Esophagus muscularis mucosa (tissue), 4 donors: ENCODE measurements around the gene PRKRIP1. TPM values are rescaled to one million over a fixed set of nuclear protein-coding genes. Genes with fewer than 3 reads are reported as not detected.

Source experiments
- DNase-seq: peaks from one replicate; pipeline ENCODE4 v3.0.0-alpha.2; 2017; ENCODE audit errors: extremely low spot score
- H3K27ac ChIP-seq, 4 donors: fragments of 200-600 bp; sonication (generic); replicated peaks in 1 of 4; 1 replicate in 3 of 4; 2 replicates in 1 of 4; pipeline ENCODE4 v1.5.1; 2016 to 2019; ENCODE audit warnings: mild to moderate bottlenecking in 1 of 4
- H3K27me3 ChIP-seq, 4 donors: fragments of 200-600 bp; sonication (generic); one replicate each; pipeline versions ENCODE4 v1.5.1 to v1.6.0; 2016 to 2019
- H3K36me3 ChIP-seq, 4 donors: fragments of 200-600 bp; sonication (generic); one replicate each; pipeline ENCODE4 v1.5.1; 2016 to 2019
- H3K4me1 ChIP-seq, 4 donors: fragments of 200-600 bp; sonication (generic); one replicate each; pipeline ENCODE4 v1.5.1; 2016 to 2019
- H3K4me3 ChIP-seq, 4 donors: fragments of 200-600 bp; sonication (generic); 1 replicate in 2 of 4; 2 replicates in 2 of 4; pipeline ENCODE4 v1.5.1; 2016 to 2019; ENCODE audit warnings: mild to moderate bottlenecking in 4 of 4, moderate library complexity in 1 of 4
- H3K9me3 ChIP-seq, 4 donors: fragments of 200-600 bp; sonication (generic); 1 replicate in 3 of 4; 2 replicates in 1 of 4; pipeline ENCODE4 v1.5.1; 2016 to 2019
- CTCF ChIP-seq, 3 experiments: fragments of 200-600 bp in 2 of 3; fragments of 450-650 bp in 1 of 3; sonication (generic) in 2 of 3; IDR thresholded peaks; one replicate each; pipeline ENCODE4 v1.5.1; 2017 to 2019; ENCODE audit warnings: antibody characterized with exemption in 3 of 3, mild to moderate bottlenecking in 2 of 3, moderate library complexity in 1 of 3
- EP300 ChIP-seq: sonication (generic); formaldehyde crosslinking; IDR thresholded peaks from one replicate; pipeline ENCODE4 v1.6.1; 2017; ENCODE audit warnings: antibody characterized with exemption
- POLR2A ChIP-seq: fragments of 450-650 bp; IDR thresholded peaks from one replicate; pipeline ENCODE4 v1.6.1; 2017; ENCODE audit warnings: antibody characterized with exemption, moderate library complexity, mild to moderate bottlenecking, low read depth
- POLR2AphosphoS5 ChIP-seq, 2 donors: sonication (generic); formaldehyde crosslinking; IDR thresholded peaks; one replicate each; pipeline ENCODE4 v1.6.1; 2017; ENCODE audit warnings: antibody characterized with exemption in 2 of 2
- WGBS: methylation state at CpG from one replicate; pipeline ENCODE4 v1.1.5; 2018; 5-methylcytosine and 5-hydroxymethylcytosine counted together
- intact Hi-C: fragments of 100-400 bp; cut with DNase I; formaldehyde crosslinking; loops from one replicate; pipeline ENCODE4 v1.15.1; 2023
- total RNA-seq, 4 donors: library from RNA; depleted of rRNA; stranded (reverse); fragments of >200 nt; gene quantifications; one replicate each; pipeline versions ENCODE4 v1.1.0 to v1.2.1, GENCODE V29; 2016

The PRKRIP1 gene
- total RNA-seq, 4 donors from 2014 or later = 14.7 to 21.6 (median 19.2) TPM

- peak overlapping the region; percentile 66 to 93 (median 76) for H3K4me3 ChIP-seq
- peaks cover 18 to 52% (median 37%) of the 10 kb centered on the region in 4 donors for H3K36me3 ChIP-seq
- peak overlapping the region; percentile 80 to 83 (median 82) for H3K27ac ChIP-seq
- WGBS = under 1% methylated on average over 12 of the region's 12 CpGs
- DNase-seq = no peak
- TF ChIP-seq POLR2AphosphoS5 (IDR thresholded peaks at IDR 0.05) = no peak
- no peak for TF ChIP-seq CTCF (IDR thresholded peaks at IDR 0.05)
- no peak for TF ChIP-seq EP300
- H3K27me3 ChIP-seq = no peaks in the 10 kb centered on the region
- peaks cover 9 to 29% (median 19%) of the 10 kb centered on the region in 4 donors for H3K4me1 ChIP-seq
- intact Hi-C loops = no loop called here
- H3K9me3 ChIP-seq = no peaks in the 10 kb centered on the region
Observed at GRCh38 chr7:102396710-102397019, 502 bp downstream of the PRKRIP1 start.

- 94% methylated on average over 8 of the region's 8 CpGs for WGBS
- Histone ChIP-seq H3K27ac (no peak overlapping the region), H3K27me3 (no peaks in the 10 kb centered on the region), H3K4me1 (peaks cover 9 to 29% (median 19%) of the 10 kb centered on the region in 4 donors), H3K9me3 (no peaks in the 10 kb centered on the region), H3K36me3 (peaks cover 21 to 62% (median 51%) of the 10 kb centered on the region in 4 donors), H3K4me3 (no peak overlapping the region)
- intact Hi-C loops = no loop called here
- DNase-seq = no peak
- TF ChIP-seq CTCF (IDR thresholded peaks at IDR 0.05) = no peak
- no peak for TF ChIP-seq POLR2A
- TF ChIP-seq POLR2AphosphoS5 (IDR thresholded peaks at IDR 0.05) = no peak
- TF ChIP-seq EP300 = no peak
Observed at GRCh38 chr7:102398543-102398942, 2.4 kb downstream of the PRKRIP1 start.

GRCh38 chr7:102400360-102400759 lies 4.2 kb downstream of the PRKRIP1 start:
- Histone ChIP-seq H3K27me3 (no peaks in the 10 kb centered on the region), H3K4me1 (peaks cover 9 to 27% (median 19%) of the 10 kb centered on the region in 4 donors), H3K9me3 (no peaks in the 10 kb centered on the region), H3K4me3 (no peak overlapping the region), H3K36me3 (peaks cover 35 to 68% (median 65%) of the 10 kb centered on the region in 4 donors), H3K27ac (no peak overlapping the region)
- DNase-seq = no peak
- no peak for TF ChIP-seq POLR2A
- no peak for TF ChIP-seq EP300
- TF ChIP-seq POLR2AphosphoS5 (IDR thresholded peaks at IDR 0.05) = no peak
- no peak for TF ChIP-seq CTCF (IDR thresholded peaks at IDR 0.05)
- intact Hi-C loops = no loop called here
- WGBS = 87% methylated on average over 5 of the region's 5 CpGs

GRCh38 chr7:102403563-102403962 lies 7.4 kb downstream of the PRKRIP1 start:
- Histone ChIP-seq H3K4me1 (peaks cover 0 to 3% (median 0%) of the 10 kb centered on the region in 4 donors), H3K9me3 (no peaks in the 10 kb centered on the region), H3K27me3 (no peaks in the 10 kb centered on the region), H3K4me3 (no peak overlapping the region), H3K27ac (no peak overlapping the region), H3K36me3 (peaks cover 63 to 100% (median 94%) of the 10 kb centered on the region in 4 donors)
- WGBS = 93% methylated on average over 3 of the region's 3 CpGs
- no peak for DNase-seq
- TF ChIP-seq POLR2A = no peak
- TF ChIP-seq POLR2AphosphoS5 (IDR thresholded peaks at IDR 0.05) = no peak
- no peak for TF ChIP-seq EP300
- TF ChIP-seq CTCF (IDR thresholded peaks at IDR 0.05) = no peak
- intact Hi-C loops = no loop called here
